Natural killer cell (primary cell): ENCODE data around the gene MRPL10. TPM values are rescaled to one million over a fixed set of nuclear protein-coding genes. Genes with fewer than 3 reads are reported as not detected.
"Not testable (repeated sequence)": the region's sequence is repeated elsewhere in the genome, so short reads cannot be mapped to it uniquely, and the experiment has no call there.

Experiments used
- ATAC-seq, 3 donors: fragments of 150-1000 bp in 2 of 3; fragments of 200-7000 bp in 1 of 3; cut with Tn5 transposase; 1 replicate in 1 of 3; 2 replicates in 2 of 3; pipeline ENCODE4 v1.10.0; 2021; ENCODE audit warnings: mild to moderate bottlenecking in 2 of 3, moderate library complexity in 2 of 3
- DNase-seq, 2 donors: peaks; one replicate each; pipeline versions ENCODE4 v3.0.0 to v3.0.0-alpha.2; 2013 to 2021; ENCODE audit warnings: mixed read lengths in 1 of 2
- H3K27ac ChIP-seq: one replicate; pipeline ENCODE4 v1.5.1; 2013; ENCODE audit warnings: mild to moderate bottlenecking, low read length
- H3K27me3 ChIP-seq: one replicate; pipeline ENCODE4 v1.6.1; 2013; ENCODE audit warnings: low read length; ENCODE audit not compliant: control insufficient read depth, insufficient read depth
- H3K36me3 ChIP-seq: one replicate; pipeline ENCODE4 v1.6.1; 2013; ENCODE audit warnings: low read length; ENCODE audit not compliant: control insufficient read depth, insufficient read depth
- H3K4me1 ChIP-seq: one replicate; pipeline ENCODE4 v1.6.1; 2013; ENCODE audit warnings: low read length; ENCODE audit not compliant: control insufficient read depth, insufficient read depth
- H3K4me3 ChIP-seq: one replicate; pipeline ENCODE4 v1.5.1; 2013; ENCODE audit warnings: low read length
- H3K9me3 ChIP-seq: one replicate; pipeline ENCODE4 v1.6.1; 2013; ENCODE audit warnings: low read length; ENCODE audit not compliant: control insufficient read depth, insufficient read depth
- H3K27ac Mint-ChIP-seq, 2 donors: one replicate each; pipeline ENCODE4 v1.8.0; 2022; ENCODE audit warnings: mild to moderate bottlenecking in 2 of 2, mixed read lengths in 2 of 2, moderate library complexity in 1 of 2
- H3K27me3 Mint-ChIP-seq, 2 donors: one replicate each; pipeline ENCODE4 v1.8.0; 2022; ENCODE audit warnings: low read depth in 2 of 2, mixed read lengths in 2 of 2
- H3K36me3 Mint-ChIP-seq: one replicate; pipeline ENCODE4 v1.8.0; 2022; ENCODE audit warnings: mixed read lengths
- H3K4me1 Mint-ChIP-seq, 2 donors: one replicate each; pipeline ENCODE4 v1.8.0; 2022; ENCODE audit warnings: mixed read lengths in 2 of 2
- H3K4me3 Mint-ChIP-seq: one replicate; pipeline ENCODE4 v1.8.0; 2022; ENCODE audit warnings: mild to moderate bottlenecking, moderate library complexity, mixed read lengths
- H3K9me3 Mint-ChIP-seq, 2 donors: one replicate each; pipeline ENCODE4 v1.8.0; 2022; ENCODE audit warnings: mixed read lengths in 2 of 2
- WGBS: methylation state at CpG from one replicate; pipeline ENCODE4 v1.1.7; 2013; ENCODE audit warnings: missing lambda C conversion rate; ENCODE audit not compliant: insufficient coverage; 5-methylcytosine and 5-hydroxymethylcytosine counted together
- intact Hi-C: fragments of 100-400 bp; cut with micrococcal nuclease; formaldehyde crosslinking; loops from one replicate; pipeline ENCODE4 v1.14.2; 2022
- total RNA-seq, 4 donors: library from RNA; stranded (reverse); fragments of 120-200 nt in 1 of 4; gene quantifications; one replicate each; pipeline versions ENCODE4 v1.2.3 to v1.2.4, GENCODE V29; 2013 to 2022
- TF ChIP-seq, protein P1 (sequence below): fragments of 200-600 bp; IDR thresholded peaks from one replicate; pipeline ENCODE4 v1.8.0; 2022; ENCODE audit warnings: antibody characterized with exemption

Gene MRPL10
- total RNA-seq, 3 donors from 2014 or later (not counting 1 experiment from before 2014, with no cell fraction given) = 106 to 232 (median 144) TPM

DNA sequence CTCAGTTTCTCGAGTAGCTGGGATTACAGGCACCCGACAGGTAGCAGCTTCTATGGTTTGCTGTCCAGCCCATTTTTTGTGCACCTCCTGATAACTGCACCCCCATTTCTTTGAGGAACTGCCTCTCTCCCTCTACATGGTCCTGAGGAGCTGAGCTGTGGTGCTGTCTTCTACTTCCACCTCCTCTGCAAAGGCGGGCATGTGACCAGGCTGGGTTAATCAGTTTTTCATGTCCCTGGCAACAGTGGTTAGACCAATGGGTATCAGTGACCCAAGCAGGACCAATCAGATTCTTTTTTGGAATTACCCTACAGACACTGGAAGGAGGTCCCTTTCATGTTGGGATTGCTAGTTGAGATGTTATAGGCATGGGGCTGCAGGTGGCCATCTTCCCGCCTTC lies 57.0 kb downstream of the MRPL10 start:
- peaks cover 0 to 7% of the 10 kb centered on the region in 2 donors for H3K4me1 Mint-ChIP-seq
- Histone ChIP-seq H3K36me3 (no peaks in the 10 kb centered on the region), H3K4me1 (peaks cover 3% of the 10 kb centered on the region), H3K27ac (no peak overlapping the region), H3K9me3 (no peaks in the 10 kb centered on the region), H3K27me3 (peaks cover 4% of the 10 kb centered on the region), H3K4me3 (no peak overlapping the region)
- H3K9me3 Mint-ChIP-seq = no peaks in the 10 kb centered on the region
- no peaks in the 10 kb centered on the region for H3K36me3 Mint-ChIP-seq
- intact Hi-C loops = no loop called here
- WGBS = 69% methylated on average over 4 of the region's 4 CpGs
- no peak overlapping the region for H3K27ac Mint-ChIP-seq
- no peak for DNase-seq
- ATAC-seq = no peak
- TF ChIP-seq, protein P1, sequence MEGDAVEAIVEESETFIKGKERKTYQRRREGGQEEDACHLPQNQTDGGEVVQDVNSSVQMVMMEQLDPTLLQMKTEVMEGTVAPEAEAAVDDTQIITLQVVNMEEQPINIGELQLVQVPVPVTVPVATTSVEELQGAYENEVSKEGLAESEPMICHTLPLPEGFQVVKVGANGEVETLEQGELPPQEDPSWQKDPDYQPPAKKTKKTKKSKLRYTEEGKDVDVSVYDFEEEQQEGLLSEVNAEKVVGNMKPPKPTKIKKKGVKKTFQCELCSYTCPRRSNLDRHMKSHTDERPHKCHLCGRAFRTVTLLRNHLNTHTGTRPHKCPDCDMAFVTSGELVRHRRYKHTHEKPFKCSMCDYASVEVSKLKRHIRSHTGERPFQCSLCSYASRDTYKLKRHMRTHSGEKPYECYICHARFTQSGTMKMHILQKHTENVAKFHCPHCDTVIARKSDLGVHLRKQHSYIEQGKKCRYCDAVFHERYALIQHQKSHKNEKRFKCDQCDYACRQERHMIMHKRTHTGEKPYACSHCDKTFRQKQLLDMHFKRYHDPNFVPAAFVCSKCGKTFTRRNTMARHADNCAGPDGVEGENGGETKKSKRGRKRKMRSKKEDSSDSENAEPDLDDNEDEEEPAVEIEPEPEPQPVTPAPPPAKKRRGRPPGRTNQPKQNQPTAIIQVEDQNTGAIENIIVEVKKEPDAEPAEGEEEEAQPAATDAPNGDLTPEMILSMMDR = no peak
- peaks cover 18 to 25% of the 10 kb centered on the region in 2 donors for H3K27me3 Mint-ChIP-seq
- H3K4me3 Mint-ChIP-seq = no peak overlapping the region

DNA sequence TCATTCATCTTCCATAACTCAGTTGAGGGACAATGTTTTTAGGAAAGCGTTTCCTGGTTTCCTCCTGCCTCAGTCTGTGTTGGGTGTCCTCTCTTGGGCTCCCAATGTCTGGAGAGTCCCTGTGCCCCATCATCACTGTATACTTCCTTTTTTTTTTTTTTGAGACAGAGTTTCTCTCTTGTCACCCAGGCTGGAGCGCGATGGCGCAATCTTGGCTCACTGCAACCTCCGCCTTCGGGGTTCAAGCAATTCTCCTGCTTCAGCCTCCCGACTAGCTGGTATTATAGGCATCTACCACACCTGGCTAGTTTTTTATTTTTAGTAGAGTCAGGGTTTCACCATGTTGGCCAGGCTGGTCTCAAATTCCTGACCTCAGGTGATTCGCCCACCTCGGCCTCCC lies 57.7 kb downstream of the MRPL10 start:
- 91% methylated on average over 8 of the region's 9 CpGs for whole genome bisulfite sequencing
- H3K4me3 ChIP-seq, H3K4me1 ChIP-seq, H3K27ac ChIP-seq, ATAC-seq, H3K4me1 Mint-ChIP-seq, H3K4me3 Mint-ChIP-seq, DNase-seq, H3K9me3 Mint-ChIP-seq, H3K9me3 ChIP-seq, intact Hi-C loops, H3K27ac Mint-ChIP-seq, H3K27me3 ChIP-seq, H3K36me3 ChIP-seq, H3K36me3 Mint-ChIP-seq: not testable (repeated sequence)
- peaks cover 18 to 25% of the 10 kb centered on the region in 2 donors for H3K27me3 Mint-ChIP-seq

Other genes with a start within 250 kb of the MRPL10 start
- gene KPNB1, start 181.6 kb downstream of the MRPL10 start, total RNA-seq = 100 to 1,000 TPM; 236 to 273 (median 259) TPM
- gene TBKBP1, start 137.4 kb downstream of the MRPL10 start, total RNA-seq = 10 to 100 TPM; 21.4 to 38.9 (median 37.6) TPM
- gene TBX21, start 98.3 kb downstream of the MRPL10 start, total RNA-seq = 100 to 1,000 TPM; 234 to 328 (median 257) TPM
- 100 to 1,000 TPM; 113 to 162 (median 119) TPM for gene OSBPL7, start 9.7 kb downstream of the MRPL10 start, total RNA-seq
- gene LRRC46, start 129 bp upstream of the MRPL10 start, total RNA-seq = 1 to 10 TPM; 1.7 to 3.1 (median 2.7) TPM
- gene SCRN2, start 9.7 kb upstream of the MRPL10 start, total RNA-seq = 10 to 100 TPM; 33.7 to 38.0 (median 35.7) TPM
- gene SP6, start 19.6 kb upstream of the MRPL10 start, total RNA-seq = under 1 TPM in 2 of 3 donors, not detected in 1; 0.09 TPM
- 10 to 100 TPM; 29.4 to 44.1 (median 33.1) TPM for gene SP2, start 64.7 kb upstream of the MRPL10 start, total RNA-seq
- gene PNPO, start 110.0 kb upstream of the MRPL10 start, total RNA-seq = 10 to 100 TPM in 1 of 3 donors, 1 to 10 TPM in 2; 6.0 to 10.9 (median 9.3) TPM
- not detected for gene PRR15L, start 126.3 kb upstream of the MRPL10 start, total RNA-seq
- gene CDK5RAP3, start 139.6 kb upstream of the MRPL10 start, total RNA-seq = 100 to 1,000 TPM; 289 to 300 (median 292) TPM
- 10 to 100 TPM; 15.9 to 19.1 (median 16.5) TPM for gene COPZ2, start 206.3 kb upstream of the MRPL10 start, total RNA-seq
- 10 to 100 TPM; 38.6 to 53.4 (median 47.5) TPM for gene NFE2L1, start 216.8 kb upstream of the MRPL10 start, total RNA-seq